Colon (tissue), 2 donors: Measurements from ENCODE around the gene P3H2.
A peak's percentile ranks its signal among the peaks of the same experiment; 100 is the strongest.
"Not testable (repeated sequence)": the region's sequence is repeated elsewhere in the genome, so short reads cannot be mapped to it uniquely, and the experiment has no call there.

ENCODE experiments used
- FAIRE-seq: peaks from 2 replicates; lab custom pipeline; 2012; peaks lifted over from hg19 to GRCh38; lab: Jason Lieb, UNC
- donor health status: control.
- donor health status: control.

The P3H2 gene

GRCh38 chr3:190083635-190084034 lies 37.1 kb downstream of the P3H2 start:
- no peak for FAIRE-seq

GRCh38 chr3:190081389-190081788 lies 39.3 kb downstream of the P3H2 start:
- FAIRE-seq, result no peak

GRCh38 chr3:190079173-190079572 lies 41.5 kb downstream of the P3H2 start:
- not testable (repeated sequence) for FAIRE-seq

- no peak for FAIRE-seq
Measured at GRCh38 chr3:190077395-190078045, 43.2 kb downstream of the P3H2 start.

- no peak for FAIRE-seq
Measured at GRCh38 chr3:190076601-190077394, 43.9 kb downstream of the P3H2 start.

- no peak for FAIRE-seq
Measured at GRCh38 chr3:190076136-190076535, 44.6 kb downstream of the P3H2 start.

- no peak for FAIRE-seq
Measured at GRCh38 chr3:190074817-190075216, 45.9 kb downstream of the P3H2 start.

GRCh38 chr3:190073264-190074008 lies 47.3 kb downstream of the P3H2 start:
- FAIRE-seq, result no peak

- FAIRE-seq, result no peak
Measured at GRCh38 chr3:190072856-190073255, 47.8 kb downstream of the P3H2 start.

GRCh38 chr3:190071921-190072320 lies 48.8 kb downstream of the P3H2 start:
- not testable (repeated sequence) for FAIRE-seq

GRCh38 chr3:190070622-190071347 lies 49.9 kb downstream of the P3H2 start:
- peak; percentile 14 for FAIRE-seq

GRCh38 chr3:190065204-190065603 lies 55.5 kb downstream of the P3H2 start:
- FAIRE-seq, result peak; percentile 96

- FAIRE-seq, result no peak
Measured at GRCh38 chr3:190064659-190065058, 56.0 kb downstream of the P3H2 start.

- FAIRE-seq, result no peak
Measured at GRCh38 chr3:190064112-190064511, 56.6 kb downstream of the P3H2 start.

- no peak for FAIRE-seq
Measured at GRCh38 chr3:190063490-190063889, 57.2 kb downstream of the P3H2 start.

GRCh38 chr3:190060192-190060775 lies 60.4 kb downstream of the P3H2 start:
- FAIRE-seq, result no peak

GRCh38 chr3:190059242-190059590 lies 61.5 kb downstream of the P3H2 start:
- no peak for FAIRE-seq

- FAIRE-seq, result no peak
Measured at GRCh38 chr3:190058521-190059241, 62.0 kb downstream of the P3H2 start.

- no peak for FAIRE-seq
Measured at GRCh38 chr3:190056742-190057141, 64.0 kb downstream of the P3H2 start.

- FAIRE-seq, result no peak
Measured at GRCh38 chr3:190055773-190056172, 64.9 kb downstream of the P3H2 start.

- no peak for FAIRE-seq
Measured at GRCh38 chr3:190053919-190054672, 66.6 kb downstream of the P3H2 start.
